Heart left ventricle (tissue), 13 donors: ENCODE data around the gene EPB41L2.

Experiments
- CTCF ChIP-seq, 12 donors: fragments of 200-600 bp; sonication (generic) in 4 of 12; IDR thresholded peaks; one replicate each; pipeline versions ENCODE4 v1.5.0 to v1.8.0; 2018 to 2022; ENCODE audit warnings: antibody characterized with exemption in 12 of 12, mild to moderate bottlenecking in 5 of 12
- POLR2A ChIP-seq, 2 donors: fragments of 450-650 bp; IDR thresholded peaks; one replicate each; pipeline ENCODE4 v1.6.1; 2017; ENCODE audit warnings: antibody characterized with exemption in 2 of 2, mild to moderate bottlenecking in 2 of 2, moderate library complexity in 2 of 2
- donor health status: ischemic (EF 13 %, LVEDD 7.1; RV severe dilation, severe dysfunction).
- donor health status: DM: no; HTN: yes; CAD: no.
- donor health status: DM: no; HTN: no; CAD: no.
- donor health status: ischemic (EF 25% LVEDD 6.9; RV normal size, moderate dysfunction).
- donor health status: ischemic (EF 25% LVEDD 5.7; RV mildly dilated, moderate dysfunction).
- donor health status: ischemic (EF 35%, LVEDD 5.7; RV mildly dilated, moderate dysfunction).
- donor health status: nonischemic (EF 11% LVEDD 7.7; RV severe dilation, severe dysfunction).
- donor health status: DM: yes; HTN: yes; CAD: no.
- donor health status: PGD.
- donor health status: ischemic (EF 29% LVEDD 5.4; RV normal size, mild dysfunction).
- donor health status: nonischemic (EF 23%, LVEDD 6.1; RV moderate dilation, normal function).

- TF ChIP-seq CTCF (IDR thresholded peaks at IDR 0.05), result no peak
- TF ChIP-seq POLR2A (IDR thresholded peaks at IDR 0.05), result no peak
Observed at GRCh38 chr6:131049608-131050007, 13.4 kb downstream of the EPB41L2 start.
